ENCODE measurements around the gene CDK5R1. TPM values are rescaled to one million over a fixed set of nuclear protein-coding genes. Genes with fewer than 3 reads are reported as not detected.

Gene CDK5R1
- total and polyA plus RNA-seq, 4 experiments from 2014 or later, result 1.2 to 21.2 (median 15.5) TPM

- ChIA-PET POLR2A (ENCODE audit: partially characterized antibody) (interaction anchor here (1.0 to 3.0 kb wide), 6 partner anchors 9 to 47 kb away, joined by 4 to 19 read pairs (median 11); partner anchors contain the start of gene PSMD11), CTCF (ENCODE audit: partially characterized antibody) (interaction anchor here (1.2 to 2.1 kb wide), 6 partner anchors 8 to 33 kb away, joined by 3 to 14 read pairs (median 6); no protein-coding TSS in a partner anchor)
- Mint-ChIP-seq H3K4me1 (peaks cover 27 to 69% (median 56%) of the 10 kb centered on the region in 4 donors), H3K27ac (peak overlapping the region; percentile 65 to 96 (median 88)), H3K9me3 (no peaks in the 10 kb centered on the region), H3K4me3 (peak overlapping the region; percentile 36 to 89 (median 70)), H3K36me3 (peaks cover 6 to 11% of the 10 kb centered on the region in 2 donors), H3K27me3 (no peaks in the 10 kb centered on the region)
- H3K9me3 ChIP-seq (ENCODE audit: control insufficient read depth in 1 of 2, low read length in 2 of 2), result no peaks in the 10 kb centered on the region
- no peak for DNase-seq
- H3K27me3 ChIP-seq (ENCODE audit: insufficient read depth, low read length), result no peaks in the 10 kb centered on the region
- no peak overlapping the region for H3K4me3 ChIP-seq (ENCODE audit: low read length in 2 of 2)
- H3K36me3 ChIP-seq (ENCODE audit: insufficient read depth, low read length), result no peaks in the 10 kb centered on the region
- peak overlapping the region; percentile 23 for H3K27ac ChIP-seq (ENCODE audit: low read depth, low read length)
- H3K4me1 ChIP-seq (ENCODE audit: insufficient read depth, low read length), result peaks cover 81% of the 10 kb centered on the region
- intact Hi-C loops (cut with micrococcal nuclease), result no loop called here
These were observed 4.8 kb downstream of the CDK5R1 start for GRCh38 chr17:32491371-32492263.

GRCh38 chr17:32492264-32492589, 5.4 kb downstream of the CDK5R1 start:
- ChIA-PET POLR2A (ENCODE audit: partially characterized antibody) (interaction anchor here (1.0 to 3.0 kb wide), 6 partner anchors 8 to 48 kb away, joined by 4 to 19 read pairs (median 11); partner anchors contain the start of gene PSMD11), CTCF (ENCODE audit: partially characterized antibody) (interaction anchor here (1.4 to 2.1 kb wide), 4 partner anchors 9 to 32 kb away, joined by 5 to 14 read pairs (median 8); no protein-coding TSS in a partner anchor)
- Histone ChIP-seq H3K4me3 (ENCODE audit: low read length in 2 of 2) (peak overlapping the region in 1 of 2 donors; percentile 12), H3K4me1 (ENCODE audit: insufficient read depth, low read length) (peaks cover 81% of the 10 kb centered on the region), H3K27ac (ENCODE audit: low read depth, low read length) (peak overlapping the region; percentile 23), H3K36me3 (ENCODE audit: insufficient read depth, low read length) (no peaks in the 10 kb centered on the region), H3K9me3 (ENCODE audit: control insufficient read depth in 1 of 2, low read length in 2 of 2) (no peaks in the 10 kb centered on the region), H3K27me3 (ENCODE audit: insufficient read depth, low read length) (no peaks in the 10 kb centered on the region)
- peak in 1 of 5 donors; percentile 22 for DNase-seq
- intact Hi-C loops (cut with micrococcal nuclease), result no loop called here
- Mint-ChIP-seq H3K27me3 (no peaks in the 10 kb centered on the region), H3K27ac (peak overlapping the region; percentile 65 to 96 (median 90)), H3K36me3 (peaks cover 6 to 11% of the 10 kb centered on the region in 2 donors), H3K4me1 (peaks cover 27 to 69% (median 56%) of the 10 kb centered on the region in 4 donors), H3K4me3 (peak overlapping the region in 7 of 8 donors; percentile 23 to 84 (median 66)), H3K9me3 (no peaks in the 10 kb centered on the region)

DNA sequence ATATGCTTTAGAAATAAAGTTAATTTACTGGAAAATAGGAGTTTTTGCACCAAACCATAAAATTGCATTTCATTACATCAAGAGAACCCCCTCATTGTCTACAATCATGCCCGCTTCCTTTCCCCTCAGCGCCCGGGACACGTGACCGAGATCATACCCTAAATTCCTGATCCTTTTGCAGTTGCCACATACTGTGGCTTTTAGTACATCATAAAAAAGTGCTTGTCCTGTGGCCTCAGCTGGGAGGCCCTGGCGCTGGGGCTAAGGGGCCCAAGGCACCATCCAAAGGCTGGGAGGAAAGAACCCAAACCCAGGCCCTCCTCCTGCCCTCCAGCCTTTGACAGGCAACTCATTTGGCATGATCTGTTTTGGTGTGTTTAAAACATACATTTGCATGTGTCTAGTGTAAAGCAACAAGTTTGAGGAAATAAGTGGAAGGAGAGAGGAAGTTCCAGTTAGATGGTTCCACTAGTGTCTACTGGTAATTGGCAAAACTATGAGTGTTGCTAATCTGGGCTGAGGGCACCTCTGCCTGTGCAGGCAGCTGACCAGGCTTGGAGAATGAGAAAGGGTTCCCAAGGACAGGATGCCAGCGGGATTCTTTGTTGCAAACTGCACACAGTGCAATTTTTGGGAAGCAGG, 6.0 kb downstream of the CDK5R1 start:
- Mint-ChIP-seq H3K9me3 (no peaks in the 10 kb centered on the region), H3K36me3 (peaks cover 3 to 8% of the 10 kb centered on the region in 2 donors), H3K4me3 (peak overlapping the region in 7 of 8 donors; percentile 14 to 84 (median 64)), H3K27me3 (no peaks in the 10 kb centered on the region), H3K27ac (peak overlapping the region; percentile 65 to 96 (median 87)), H3K4me1 (peaks cover 25 to 65% (median 53%) of the 10 kb centered on the region in 4 donors)
- Histone ChIP-seq H3K27ac (ENCODE audit: low read depth, low read length) (peak overlapping the region; percentile 23), H3K27me3 (ENCODE audit: insufficient read depth, low read length) (no peaks in the 10 kb centered on the region), H3K9me3 (ENCODE audit: control insufficient read depth in 1 of 2, low read length in 2 of 2) (no peaks in the 10 kb centered on the region), H3K36me3 (ENCODE audit: insufficient read depth, low read length) (no peaks in the 10 kb centered on the region), H3K4me1 (ENCODE audit: insufficient read depth, low read length) (peaks cover 77% of the 10 kb centered on the region), H3K4me3 (ENCODE audit: low read length in 2 of 2) (peak overlapping the region in 1 of 2 donors; percentile 12)
- POLR2A ChIA-PET (ENCODE audit: partially characterized antibody), result interaction anchor here (1.0 to 3.0 kb wide), 5 partner anchors 8 to 48 kb away, joined by 4 to 19 read pairs (median 13); partner anchors contain the start of gene PSMD11
- CTCF ChIA-PET (ENCODE audit: partially characterized antibody), result interaction anchor here (1.4 kb wide), 1 partner anchor 9 kb away, joined by 6 read pairs; no protein-coding TSS in a partner anchor
- no peak for DNase-seq
- intact Hi-C loops (cut with micrococcal nuclease), result no loop called here

DNA sequence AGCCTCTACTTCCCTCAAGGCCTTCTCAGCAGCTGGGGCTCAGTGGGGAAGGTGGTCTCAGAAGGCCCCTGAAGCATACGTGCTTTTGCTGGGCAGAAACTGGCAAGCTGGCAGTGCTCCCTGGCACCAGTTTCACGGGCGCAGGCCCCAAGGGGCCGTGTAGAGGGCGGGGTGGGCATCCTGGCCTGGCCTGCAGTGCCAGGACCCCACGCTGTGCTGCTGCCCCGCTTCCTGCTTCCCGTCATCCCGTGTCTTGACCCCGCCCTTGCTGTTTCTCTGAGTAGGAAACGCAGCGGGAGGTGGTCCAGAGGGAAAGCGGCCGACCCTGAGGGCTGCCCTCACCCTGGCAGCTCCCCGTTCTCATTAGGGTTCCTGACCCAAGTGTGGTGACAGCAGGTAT, 6.8 kb downstream of the CDK5R1 start:
- peak overlapping the region in 2 of 7 donors; percentile 56 to 64 for H3K27ac Mint-ChIP-seq
- POLR2A ChIA-PET (ENCODE audit: partially characterized antibody), result interaction anchor here (0.6 to 3.0 kb wide), 3 partner anchors 10 to 25 kb away, joined by 3 to 13 read pairs (median 3); no protein-coding TSS in a partner anchor

DNA sequence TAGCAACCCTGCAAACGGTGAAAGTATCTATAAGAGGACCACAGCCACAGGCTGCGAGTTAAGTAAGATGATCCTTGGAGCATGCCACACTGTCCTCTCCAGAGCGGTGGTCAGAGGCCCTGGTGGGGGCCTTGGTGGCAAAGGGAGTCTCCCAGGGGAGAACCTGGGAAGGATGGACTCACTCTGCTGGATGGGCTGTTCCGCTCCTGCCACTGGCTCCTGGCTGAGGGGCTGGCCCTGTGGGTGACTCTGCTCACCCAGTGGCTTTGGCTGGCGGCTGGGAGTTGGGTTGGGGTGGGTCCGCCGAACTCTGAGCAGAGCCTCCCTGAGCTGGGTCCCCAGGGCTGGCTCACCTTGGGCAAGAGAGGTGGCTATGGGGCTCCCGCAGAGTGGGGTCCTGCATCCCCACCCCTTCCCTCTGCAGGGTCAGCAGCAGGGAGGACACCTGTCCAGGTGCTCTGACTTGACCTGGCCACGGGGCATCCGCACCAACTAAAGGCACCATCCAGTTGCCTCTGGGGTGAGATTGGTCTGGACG, 7.3 kb downstream of the CDK5R1 start:
- no peak overlapping the region for H3K27ac ChIP-seq (ENCODE audit: low read depth, low read length)
- H3K27me3 ChIP-seq (ENCODE audit: insufficient read depth, low read length), result no peaks in the 10 kb centered on the region
- peak in 1 of 5 donors; percentile 32 for DNase-seq
- Mint-ChIP-seq H3K27me3 (no peaks in the 10 kb centered on the region), H3K36me3 (peaks cover 3 to 5% of the 10 kb centered on the region in 2 donors), H3K4me1 (peaks cover 21 to 52% (median 42%) of the 10 kb centered on the region in 4 donors), H3K4me3 (peak overlapping the region in 4 of 8 donors; percentile 29 to 66 (median 56)), H3K27ac (peak overlapping the region in 3 of 7 donors; percentile 64 to 86 (median 66)), H3K9me3 (no peaks in the 10 kb centered on the region)
- H3K4me3 ChIP-seq (ENCODE audit: low read length in 2 of 2), result no peak overlapping the region
- ChIA-PET CTCF (ENCODE audit: partially characterized antibody) (no interaction called here), POLR2A (ENCODE audit: partially characterized antibody) (interaction anchor here (0.6 to 1.1 kb wide), 2 partner anchors 10 to 25 kb away, joined by 3 read pairs; no protein-coding TSS in a partner anchor)
- H3K4me1 ChIP-seq (ENCODE audit: insufficient read depth, low read length), result peaks cover 64% of the 10 kb centered on the region
- intact Hi-C loops (cut with micrococcal nuclease), result no loop called here
- no peaks in the 10 kb centered on the region for H3K9me3 ChIP-seq (ENCODE audit: control insufficient read depth in 1 of 2, low read length in 2 of 2)
- H3K36me3 ChIP-seq (ENCODE audit: insufficient read depth, low read length), result no peaks in the 10 kb centered on the region

More for the DNA sequence above, 6.8 kb downstream of the CDK5R1 start:
- CTCF ChIA-PET (ENCODE audit: partially characterized antibody), result no interaction called here
- intact Hi-C loops (cut with micrococcal nuclease), result no loop called here
- Histone ChIP-seq H3K36me3 (ENCODE audit: insufficient read depth, low read length) (no peaks in the 10 kb centered on the region), H3K27me3 (ENCODE audit: insufficient read depth, low read length) (no peaks in the 10 kb centered on the region), H3K9me3 (ENCODE audit: control insufficient read depth in 1 of 2, low read length in 2 of 2) (no peaks in the 10 kb centered on the region), H3K4me3 (ENCODE audit: low read length in 2 of 2) (no peak overlapping the region), H3K27ac (ENCODE audit: low read depth, low read length) (no peak overlapping the region), H3K4me1 (ENCODE audit: insufficient read depth, low read length) (peaks cover 69% of the 10 kb centered on the region)
- peaks cover 3 to 5% of the 10 kb centered on the region in 2 donors for H3K36me3 Mint-ChIP-seq
- peaks cover 21 to 57% (median 46%) of the 10 kb centered on the region in 4 donors for H3K4me1 Mint-ChIP-seq
- H3K4me3 Mint-ChIP-seq, result peak overlapping the region in 1 of 8 donors; percentile 25
- no peak for DNase-seq
- no peaks in the 10 kb centered on the region for H3K9me3 Mint-ChIP-seq
- no peaks in the 10 kb centered on the region for H3K27me3 Mint-ChIP-seq

- intact Hi-C loops (cut with micrococcal nuclease), result no loop called here
- ChIA-PET CTCF (ENCODE audit: partially characterized antibody) (interaction anchor here (0.9 to 1.4 kb wide), 3 partner anchors 8 to 51 kb away, joined by 3 to 4 read pairs (median 3); partner anchors contain the start of genes CDK5R1 and PSMD11), POLR2A (ENCODE audit: partially characterized antibody) (interaction anchor here (1.0 to 2.2 kb wide), 3 partner anchors 8 to 24 kb away, joined by 3 to 8 read pairs (median 3); partner anchors contain the start of gene CDK5R1)
- Histone ChIP-seq H3K4me1 (ENCODE audit: insufficient read depth, low read length) (peaks cover 57% of the 10 kb centered on the region), H3K27me3 (ENCODE audit: insufficient read depth, low read length) (no peaks in the 10 kb centered on the region), H3K4me3 (ENCODE audit: low read length in 2 of 2) (no peak overlapping the region), H3K27ac (ENCODE audit: low read depth, low read length) (no peak overlapping the region), H3K9me3 (ENCODE audit: control insufficient read depth in 1 of 2, low read length in 2 of 2) (no peaks in the 10 kb centered on the region), H3K36me3 (ENCODE audit: insufficient read depth, low read length) (no peaks in the 10 kb centered on the region)
- H3K27ac Mint-ChIP-seq, result peak overlapping the region in 3 of 7 donors; percentile 64 to 86 (median 66)
- H3K36me3 Mint-ChIP-seq, result peaks cover under 1% of the 10 kb centered on the region in 2 donors
- peak overlapping the region in 3 of 8 donors; percentile 17 to 66 (median 52) for H3K4me3 Mint-ChIP-seq
- no peaks in the 10 kb centered on the region for H3K9me3 Mint-ChIP-seq
- no peaks in the 10 kb centered on the region for H3K27me3 Mint-ChIP-seq
- peak in 1 of 5 donors; percentile 33 for DNase-seq
- peaks cover 19 to 45% (median 36%) of the 10 kb centered on the region in 4 donors for H3K4me1 Mint-ChIP-seq
These were observed 8.0 kb downstream of the CDK5R1 start for GRCh38 chr17:32494621-32495358.

Measured in CD4-positive, alpha-beta memory T cell (primary cell).